HepG2 (cell line): ENCODE data around the gene MRPL10. TPM values are rescaled to one million over a fixed set of nuclear protein-coding genes. Genes with fewer than 3 reads are reported as not detected.

Experiments
- DNMT1 ChIP-seq: sonication (generic); formaldehyde crosslinking; IDR thresholded peaks from 2 replicates; pipeline ENCODE4 v1.5.1; 2020; ENCODE audit warnings: mild to moderate bottlenecking, missing genetic modification reagents
- ERF ChIP-seq: IDR thresholded peaks from 2 replicates; pipeline ENCODE4 v1.6.1; 2018; ENCODE audit warnings: missing biosample characterization, missing genetic modification reagents
- FOXM1 ChIP-seq: sonication (generic); formaldehyde crosslinking; IDR thresholded peaks from 2 replicates; pipeline ENCODE4 v1.5.0; 2020; ENCODE audit warnings: missing genetic modification reagents
- KDM1A ChIP-seq: IDR thresholded peaks from 2 replicates; pipeline ENCODE4 v1.6.1; 2016; ENCODE audit warnings: missing compliant biosample characterization
- KMT2A ChIP-seq: sonication (generic); formaldehyde crosslinking; IDR thresholded peaks from 2 replicates; pipeline ENCODE4 v1.4.0; 2020; ENCODE audit warnings: missing genetic modification reagents
- MED13 ChIP-seq: sonication (generic); formaldehyde crosslinking; IDR thresholded peaks from 2 replicates; pipeline ENCODE4 v1.5.0; 2020; ENCODE audit warnings: missing genetic modification reagents
- NR2F6 ChIP-seq, 2 experiments: IDR thresholded peaks; 2 replicates each; pipeline ENCODE4 v1.6.1; 2016; ENCODE audit warnings: antibody characterized with exemption in 1 of 2, mild to moderate bottlenecking in 1 of 2
- PAF1 ChIP-seq: IDR thresholded peaks from 2 replicates; pipeline ENCODE4 v1.6.1; 2016; ENCODE audit warnings: missing genetic modification reagents, missing compliant biosample characterization
- RFX3 ChIP-seq: IDR thresholded peaks from 2 replicates; pipeline ENCODE4 v1.6.1; 2016; ENCODE audit warnings: missing biosample characterization, missing genetic modification reagents
- STAG1 ChIP-seq: sonication (generic); formaldehyde crosslinking; IDR thresholded peaks from 2 replicates; pipeline ENCODE4 v1.4.0; 2020; ENCODE audit warnings: missing genetic modification reagents
- SYNCRIP ChIP-seq: fragments of 200-400 bp; formaldehyde crosslinking; IDR thresholded peaks from 2 replicates; pipeline ENCODE4 v1.6.1; 2018; ENCODE audit warnings: mild to moderate bottlenecking, low read depth, low read length; ENCODE audit not compliant: insufficient read depth
- TARDBP ChIP-seq: sonication (generic); formaldehyde crosslinking; IDR thresholded peaks from 2 replicates; pipeline ENCODE4 v1.8.0; 2022; ENCODE audit warnings: mild to moderate bottlenecking, missing genetic modification reagents
- TBX3 ChIP-seq: fragments of 450-650 bp; IDR thresholded peaks from 2 replicates; pipeline ENCODE4 v1.6.1; 2017; ENCODE audit warnings: antibody characterized with exemption, mild to moderate bottlenecking, inconsistent platforms, borderline replicate concordance
- THAP11 ChIP-seq: IDR thresholded peaks from 2 replicates; pipeline ENCODE4 v1.6.1; 2016; ENCODE audit warnings: missing biosample characterization, missing genetic modification reagents
- ZBTB25 ChIP-seq: IDR thresholded peaks from 2 replicates; pipeline ENCODE4 v1.6.1; 2018; ENCODE audit warnings: missing genetic modification reagents
- ZNF205 ChIP-seq: IDR thresholded peaks from 2 replicates; pipeline ENCODE4 v1.6.1; 2018; ENCODE audit warnings: missing biosample characterization, missing genetic modification reagents
- ZNF282 ChIP-seq: fragments of 450-650 bp; IDR thresholded peaks from 2 replicates; pipeline ENCODE4 v1.6.1; 2018; ENCODE audit not compliant: partially characterized antibody
- ZNF383 ChIP-seq: sonication (generic); formaldehyde crosslinking; IDR thresholded peaks from 2 replicates; pipeline ENCODE4 v1.4.0; 2020; ENCODE audit warnings: missing genetic modification reagents, mild to moderate bottlenecking, borderline replicate concordance
- ZNF557 ChIP-seq: sonication (generic); formaldehyde crosslinking; IDR thresholded peaks from 2 replicates; pipeline ENCODE4 v1.4.0; 2020; ENCODE audit warnings: missing genetic modification reagents
- polyA plus RNA-seq, 8 experiments: library from polyadenylated mRNA; depleted of rRNA in 3 of 8; stranded (reverse) in 7 of 8; unstranded in 1 of 8; fragments of >200 nt; fragmentation: Illumina TruSeq in 4 of 8; extraction: Trizol in 4 of 8; gene quantifications; 2 replicates each; pipeline versions ENCODE4 v1.2.1 to v1.2.3, GENCODE V29; 2011 to 2016; ENCODE audit warnings: low read depth in 4 of 8, missing spikeins in 1 of 8, mixed read lengths in 1 of 8; ENCODE audit not compliant: insufficient read depth in 1 of 8
- total RNA-seq, 5 experiments: library from RNA; depleted of rRNA; stranded (reverse); fragments of >200 nt; fragmentation: Illumina TruSeq; extraction: Trizol; gene quantifications; 2 replicates each; pipeline ENCODE4 v1.2.3, GENCODE V29; 2016; ENCODE audit warnings: low read depth in 1 of 5
- TF ChIP-seq, protein P1 (sequence below): conservative IDR thresholded peaks from 2 replicates; pipeline ENCODE4 v1.6.1; 2018; ENCODE audit warnings: missing genetic modification reagents
- TF ChIP-seq, protein P2 (sequence below): IDR thresholded peaks from 2 replicates; pipeline ENCODE4 v1.6.1; 2016; ENCODE audit warnings: low read depth, borderline replicate concordance
- TF ChIP-seq, protein P3 (sequence below): sonication (generic); formaldehyde crosslinking; conservative IDR thresholded peaks from 2 replicates; pipeline ENCODE4 v1.5.0; 2020; ENCODE audit warnings: missing genetic modification reagents
- TF ChIP-seq, protein P4 (sequence below): fragments of 450-650 bp; IDR thresholded peaks from 2 replicates; pipeline ENCODE4 v1.6.1; 2016
- TF ChIP-seq, protein P5 (sequence below): sonication (generic); formaldehyde crosslinking; conservative IDR thresholded peaks from 2 replicates; pipeline ENCODE4 v1.4.0; 2020; ENCODE audit warnings: missing genetic modification reagents

The MRPL10 gene
- total and polyA plus RNA-seq, 2 of the 13 experiments (the other 11 are each of a cell fraction or from before 2014, with no cell fraction given): 56.7 to 149 TPM

DNA sequence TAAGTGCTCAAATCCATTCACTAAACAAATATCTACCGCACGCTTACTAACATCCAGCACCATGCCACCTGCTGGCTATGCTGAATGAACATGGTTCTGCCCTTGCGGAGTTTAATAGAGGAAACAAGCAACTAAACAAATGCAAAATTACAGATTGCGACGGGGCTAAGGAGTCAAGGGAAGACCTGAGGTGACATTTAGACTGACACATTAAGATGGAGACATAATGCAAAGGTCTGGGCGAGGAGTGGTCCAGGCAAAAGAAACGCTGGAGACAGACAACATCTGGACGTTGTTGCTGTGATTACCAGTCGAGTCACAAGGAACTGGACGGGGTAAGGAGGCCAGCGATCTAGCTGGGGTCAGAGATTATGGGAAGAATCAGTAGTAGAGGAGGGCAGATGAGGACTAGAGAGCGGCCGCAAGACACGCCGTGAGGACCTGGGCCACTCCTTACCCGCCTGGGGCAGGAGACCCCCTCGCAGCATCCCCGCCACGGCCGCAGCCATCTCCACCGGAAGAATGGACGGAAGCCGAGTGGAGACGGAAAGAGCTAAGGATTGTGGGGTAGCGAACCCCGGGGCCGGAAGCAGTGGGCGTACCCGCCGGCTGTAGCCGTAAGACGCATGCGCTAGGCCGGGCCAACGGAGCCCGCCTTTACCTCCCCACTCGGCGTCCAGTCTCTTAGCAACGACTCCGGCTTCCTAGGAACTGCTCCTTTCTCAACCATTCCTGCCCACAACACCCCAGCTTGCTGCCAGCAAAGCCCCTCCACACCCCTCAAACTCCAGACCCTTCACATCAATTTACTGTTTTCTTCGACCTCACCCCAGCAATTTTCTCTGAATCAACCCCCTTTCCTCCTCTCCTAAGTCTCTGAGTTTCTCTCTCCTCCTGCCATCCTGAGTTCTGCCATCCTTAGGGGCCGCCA is at the start of gene MRPL10, which contains the start of gene LRRC46 (continued):
- TF ChIP-seq, protein P1, sequence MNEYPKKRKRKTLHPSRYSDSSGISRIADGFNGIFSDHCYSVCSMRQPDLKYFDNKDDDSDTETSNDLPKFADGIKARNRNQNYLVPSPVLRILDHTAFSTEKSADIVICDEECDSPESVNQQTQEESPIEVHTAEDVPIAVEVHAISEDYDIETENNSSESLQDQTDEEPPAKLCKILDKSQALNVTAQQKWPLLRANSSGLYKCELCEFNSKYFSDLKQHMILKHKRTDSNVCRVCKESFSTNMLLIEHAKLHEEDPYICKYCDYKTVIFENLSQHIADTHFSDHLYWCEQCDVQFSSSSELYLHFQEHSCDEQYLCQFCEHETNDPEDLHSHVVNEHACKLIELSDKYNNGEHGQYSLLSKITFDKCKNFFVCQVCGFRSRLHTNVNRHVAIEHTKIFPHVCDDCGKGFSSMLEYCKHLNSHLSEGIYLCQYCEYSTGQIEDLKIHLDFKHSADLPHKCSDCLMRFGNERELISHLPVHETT: peak; percentile 92
- TF ChIP-seq ZNF557 (CRISPR knock-in tag) (no peak), FOXM1 (CRISPR knock-in tag) (no peak), DNMT1 (CRISPR knock-in tag) (peak; percentile 86; the same call in 1 of the 2 replicates), THAP11 (CRISPR knock-in tag) (peak; percentile 96), TARDBP (CRISPR knock-in tag) (peak; percentile 87; the same call in 1 of the 2 replicates), RFX3 (CRISPR knock-in tag) (peak; percentile 96), ZNF383 (CRISPR knock-in tag) (no peak), ZNF282 (no peak), STAG1 (CRISPR knock-in tag) (no peak), KMT2A (peak; percentile 83; the same call in 1 of the 2 replicates), ZBTB25 (peak; percentile 91), TBX3 (no peak), ERF (CRISPR knock-in tag) (peak; percentile 95), MED13 (CRISPR knock-in tag) (no peak), NR2F6 (IDR thresholded peaks at IDR 0.05) (no peak), NR2F6 (CRISPR knock-in tag; IDR thresholded peaks at IDR 0.05) (peak; percentile 62; the same call in 1 of the 2 replicates), ZNF205 (CRISPR knock-in tag) (no peak), SYNCRIP (no peak), KDM1A (CRISPR knock-in tag) (peak; percentile 66; the same call in 1 of the 2 replicates), PAF1 (CRISPR knock-in tag) (no peak)
- TF ChIP-seq, protein P2, sequence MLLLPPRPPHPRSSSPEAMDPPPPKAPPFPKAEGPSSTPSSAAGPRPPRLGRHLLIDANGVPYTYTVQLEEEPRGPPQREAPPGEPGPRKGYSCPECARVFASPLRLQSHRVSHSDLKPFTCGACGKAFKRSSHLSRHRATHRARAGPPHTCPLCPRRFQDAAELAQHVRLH (CRISPR knock-in tag): peak; percentile 92
- TF ChIP-seq, protein P3, sequence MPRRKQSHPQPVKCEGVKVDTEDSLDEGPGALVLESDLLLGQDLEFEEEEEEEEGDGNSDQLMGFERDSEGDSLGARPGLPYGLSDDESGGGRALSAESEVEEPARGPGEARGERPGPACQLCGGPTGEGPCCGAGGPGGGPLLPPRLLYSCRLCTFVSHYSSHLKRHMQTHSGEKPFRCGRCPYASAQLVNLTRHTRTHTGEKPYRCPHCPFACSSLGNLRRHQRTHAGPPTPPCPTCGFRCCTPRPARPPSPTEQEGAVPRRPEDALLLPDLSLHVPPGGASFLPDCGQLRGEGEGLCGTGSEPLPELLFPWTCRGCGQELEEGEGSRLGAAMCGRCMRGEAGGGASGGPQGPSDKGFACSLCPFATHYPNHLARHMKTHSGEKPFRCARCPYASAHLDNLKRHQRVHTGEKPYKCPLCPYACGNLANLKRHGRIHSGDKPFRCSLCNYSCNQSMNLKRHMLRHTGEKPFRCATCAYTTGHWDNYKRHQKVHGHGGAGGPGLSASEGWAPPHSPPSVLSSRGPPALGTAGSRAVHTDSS (CRISPR knock-in tag): no peak
- TF ChIP-seq, protein P4, sequence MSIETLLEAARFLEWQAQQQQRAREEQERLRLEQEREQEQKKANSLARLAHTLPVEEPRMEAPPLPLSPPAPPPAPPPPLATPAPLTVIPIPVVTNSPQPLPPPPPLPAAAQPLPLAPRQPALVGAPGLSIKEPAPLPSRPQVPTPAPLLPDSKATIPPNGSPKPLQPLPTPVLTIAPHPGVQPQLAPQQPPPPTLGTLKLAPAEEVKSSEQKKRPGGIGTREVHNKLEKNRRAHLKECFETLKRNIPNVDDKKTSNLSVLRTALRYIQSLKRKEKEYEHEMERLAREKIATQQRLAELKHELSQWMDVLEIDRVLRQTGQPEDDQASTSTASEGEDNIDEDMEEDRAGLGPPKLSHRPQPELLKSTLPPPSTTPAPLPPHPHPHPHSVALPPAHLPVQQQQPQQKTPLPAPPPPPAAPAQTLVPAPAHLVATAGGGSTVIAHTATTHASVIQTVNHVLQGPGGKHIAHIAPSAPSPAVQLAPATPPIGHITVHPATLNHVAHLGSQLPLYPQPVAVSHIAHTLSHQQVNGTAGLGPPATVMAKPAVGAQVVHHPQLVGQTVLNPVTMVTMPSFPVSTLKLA: peak; percentile 41; the same call in 1 of the 2 replicates
- TF ChIP-seq, protein P5, sequence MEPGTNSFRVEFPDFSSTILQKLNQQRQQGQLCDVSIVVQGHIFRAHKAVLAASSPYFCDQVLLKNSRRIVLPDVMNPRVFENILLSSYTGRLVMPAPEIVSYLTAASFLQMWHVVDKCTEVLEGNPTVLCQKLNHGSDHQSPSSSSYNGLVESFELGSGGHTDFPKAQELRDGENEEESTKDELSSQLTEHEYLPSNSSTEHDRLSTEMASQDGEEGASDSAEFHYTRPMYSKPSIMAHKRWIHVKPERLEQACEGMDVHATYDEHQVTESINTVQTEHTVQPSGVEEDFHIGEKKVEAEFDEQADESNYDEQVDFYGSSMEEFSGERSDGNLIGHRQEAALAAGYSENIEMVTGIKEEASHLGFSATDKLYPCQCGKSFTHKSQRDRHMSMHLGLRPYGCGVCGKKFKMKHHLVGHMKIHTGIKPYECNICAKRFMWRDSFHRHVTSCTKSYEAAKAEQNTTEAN (CRISPR knock-in tag): peak; percentile 54; the same call in 1 of the 2 replicates
